GM18505 (cell line): ENCODE measurements around the gene KCNH6.

Experiments used
- ATAC-seq: cut with Tn5 transposase; IDR thresholded peaks from one replicate; pipeline ENCODE4 v1.9.1; 2021; ENCODE audit not compliant: unreplicated experiment
- POLR2A ChIP-seq: IDR thresholded peaks from 4 replicates; pipeline ENCODE4 v1.6.1; 2011; ENCODE audit warnings: borderline replicate concordance; ENCODE audit not compliant: insufficient read depth, insufficient read length; ENCODE audit errors: extremely low read depth

The KCNH6 gene

DNA sequence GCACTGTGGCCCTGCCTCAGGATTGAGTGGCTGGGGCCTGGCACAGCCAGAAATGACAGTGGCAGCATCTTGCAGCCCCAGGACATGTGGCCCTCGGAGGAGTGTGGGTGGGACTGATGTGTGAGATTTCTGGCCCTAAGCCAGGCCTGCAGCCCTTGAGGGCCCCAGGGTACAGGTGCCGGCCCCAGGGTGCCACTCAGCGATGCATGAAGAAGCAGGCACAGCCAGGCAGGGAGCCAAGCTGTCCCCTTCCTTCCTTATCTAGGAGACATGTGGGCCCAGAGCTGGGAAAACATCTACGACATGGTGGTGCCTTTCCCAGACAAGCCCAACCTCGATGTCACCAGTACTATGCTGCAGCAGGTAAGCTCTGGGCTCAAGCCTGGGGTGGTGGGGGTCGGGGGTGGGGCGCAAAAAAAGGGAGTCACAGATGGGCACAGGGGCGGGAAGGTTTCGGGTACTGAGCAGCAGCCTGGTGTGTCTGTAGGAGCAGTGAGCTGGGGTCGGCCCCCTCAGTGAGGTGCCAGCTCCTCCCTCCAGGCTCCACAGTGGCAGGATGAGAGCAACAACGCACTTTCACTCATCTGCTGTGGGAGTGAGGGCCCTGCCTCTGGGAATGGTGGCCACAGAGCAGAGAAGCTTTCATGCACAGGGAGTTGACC lies 42.2 kb upstream of the KCNH6 start:
- no peak for TF ChIP-seq POLR2A

DNA sequence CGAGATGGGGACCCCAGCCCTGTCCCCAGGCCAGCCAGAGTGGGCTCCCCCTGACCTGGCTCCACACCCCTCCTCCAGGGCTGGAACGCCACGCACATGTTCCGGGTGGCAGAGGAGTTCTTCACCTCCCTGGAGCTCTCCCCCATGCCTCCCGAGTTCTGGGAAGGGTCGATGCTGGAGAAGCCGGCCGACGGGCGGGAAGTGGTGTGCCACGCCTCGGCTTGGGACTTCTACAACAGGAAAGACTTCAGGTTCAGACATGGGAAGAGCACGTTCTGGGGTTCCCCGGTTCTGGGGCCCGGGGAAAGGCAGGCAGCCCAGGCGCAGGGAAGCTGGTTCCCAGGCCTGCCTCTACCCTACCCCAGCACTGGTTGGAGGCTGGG lies 41.7 kb upstream of the KCNH6 start:
- TF ChIP-seq POLR2A: no peak
- no peak for ATAC-seq

More for the DNA sequence above, 42.2 kb upstream of the KCNH6 start:
- no peak for ATAC-seq

DNA sequence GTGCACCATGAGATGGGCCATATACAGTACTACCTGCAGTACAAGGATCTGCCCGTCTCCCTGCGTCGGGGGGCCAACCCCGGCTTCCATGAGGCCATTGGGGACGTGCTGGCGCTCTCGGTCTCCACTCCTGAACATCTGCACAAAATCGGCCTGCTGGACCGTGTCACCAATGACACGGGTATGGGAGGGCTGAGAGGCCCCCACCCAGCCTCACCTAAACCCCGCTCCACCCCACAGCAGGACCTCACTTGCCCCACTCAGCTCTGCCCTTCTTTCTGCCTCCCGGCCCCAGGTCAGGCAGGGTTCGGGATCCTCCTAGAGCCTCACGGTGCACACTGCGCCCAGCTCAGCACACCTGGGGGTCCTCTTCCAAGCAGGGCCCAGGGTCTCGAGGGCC lies 40.6 kb upstream of the KCNH6 start:
- no peak for TF ChIP-seq POLR2A
- ATAC-seq: no peak

DNA sequence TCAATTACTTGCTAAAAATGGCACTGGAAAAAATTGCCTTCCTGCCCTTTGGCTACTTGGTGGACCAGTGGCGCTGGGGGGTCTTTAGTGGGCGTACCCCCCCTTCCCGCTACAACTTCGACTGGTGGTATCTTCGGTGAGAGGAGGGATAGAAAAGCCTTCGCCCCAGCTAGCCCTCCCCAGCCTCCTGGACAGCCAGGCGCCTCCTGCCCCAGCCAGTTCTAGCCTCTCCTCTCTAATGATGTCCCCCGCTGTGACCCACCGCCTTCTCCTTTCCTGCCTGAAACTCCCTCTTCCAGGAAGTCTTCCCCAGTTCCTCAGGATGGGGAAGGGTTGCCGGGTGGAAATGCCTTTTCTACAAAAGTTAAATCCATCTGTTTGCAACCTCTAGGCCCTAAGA lies 40.1 kb upstream of the KCNH6 start:
- no peak for TF ChIP-seq POLR2A
- no peak for ATAC-seq

DNA sequence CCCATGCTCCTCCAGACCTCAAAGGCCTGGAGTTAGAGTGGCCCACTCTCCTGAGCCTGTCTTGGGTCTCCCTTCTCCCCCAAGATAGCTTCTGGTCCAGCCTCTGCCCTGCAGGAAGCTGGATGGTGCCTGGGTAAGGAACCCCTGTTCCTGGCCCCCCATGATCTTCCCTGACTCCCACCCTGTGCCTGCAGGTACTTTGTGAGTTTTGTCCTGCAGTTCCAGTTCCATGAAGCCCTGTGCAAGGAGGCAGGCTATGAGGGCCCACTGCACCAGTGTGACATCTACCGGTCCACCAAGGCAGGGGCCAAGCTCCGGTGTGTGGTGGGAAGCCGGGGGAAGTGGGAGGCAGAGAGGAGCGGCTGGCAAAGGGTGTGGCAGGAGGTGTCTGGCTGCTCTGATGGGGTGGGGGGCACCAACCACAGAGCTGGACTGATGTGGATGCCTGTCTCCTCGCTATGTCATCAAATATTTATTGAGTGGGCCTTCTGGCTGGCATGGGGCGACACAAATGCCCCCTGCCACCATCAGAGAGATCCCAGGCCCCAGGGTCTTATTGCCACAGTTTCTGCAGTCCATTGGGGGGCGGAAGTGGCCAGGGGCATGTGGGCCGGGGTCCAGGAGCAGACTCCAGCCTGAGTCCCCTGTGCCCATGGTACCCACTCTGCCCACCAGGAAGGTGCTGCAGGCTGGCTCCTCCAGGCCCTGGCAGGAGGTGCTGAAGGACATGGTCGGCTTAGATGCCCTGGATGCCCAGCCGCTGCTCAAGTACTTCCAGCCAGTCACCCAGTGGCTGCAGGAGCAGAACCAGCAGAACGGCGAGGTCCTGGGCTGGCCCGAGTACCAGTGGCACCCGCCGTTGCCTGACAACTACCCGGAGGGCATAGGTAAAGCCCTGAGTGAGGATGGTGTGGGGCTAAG lies 39.2 kb upstream of the KCNH6 start:
- no peak for TF ChIP-seq POLR2A

DNA sequence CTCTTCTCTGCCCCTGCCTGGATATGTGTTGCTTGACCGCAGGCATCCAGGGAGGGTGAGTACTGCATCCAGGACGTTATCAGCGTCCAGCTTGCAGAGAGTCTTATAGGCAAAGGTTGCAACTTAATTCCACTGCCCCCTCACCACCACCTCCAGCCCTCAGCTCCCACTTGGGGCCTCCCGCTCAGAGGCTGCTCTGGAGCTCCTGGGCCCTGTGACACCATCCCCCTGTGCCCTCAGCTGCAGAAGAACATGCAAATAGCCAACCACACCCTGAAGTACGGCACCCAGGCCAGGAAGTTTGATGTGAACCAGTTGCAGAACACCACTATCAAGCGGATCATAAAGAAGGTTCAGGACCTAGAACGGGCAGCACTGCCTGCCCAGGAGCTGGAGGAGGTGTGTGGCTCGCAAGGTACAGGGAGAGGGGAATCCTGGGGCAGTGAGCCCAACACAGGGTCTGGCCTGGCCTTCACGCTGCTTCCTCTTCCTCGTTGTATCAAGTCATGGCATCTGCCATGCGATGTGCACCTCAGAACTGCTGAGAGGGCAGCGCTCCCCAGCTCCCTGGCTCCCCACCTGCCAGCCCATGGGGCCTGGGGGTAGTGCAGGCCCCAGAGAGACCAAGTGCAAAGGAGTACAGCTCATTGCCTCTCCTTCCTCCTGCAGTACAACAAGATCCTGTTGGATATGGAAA lies 36.7 kb upstream of the KCNH6 start:
- TF ChIP-seq POLR2A: no peak
- ATAC-seq: no peak

More for the DNA sequence above, 39.2 kb upstream of the KCNH6 start:
- ATAC-seq: no peak

DNA sequence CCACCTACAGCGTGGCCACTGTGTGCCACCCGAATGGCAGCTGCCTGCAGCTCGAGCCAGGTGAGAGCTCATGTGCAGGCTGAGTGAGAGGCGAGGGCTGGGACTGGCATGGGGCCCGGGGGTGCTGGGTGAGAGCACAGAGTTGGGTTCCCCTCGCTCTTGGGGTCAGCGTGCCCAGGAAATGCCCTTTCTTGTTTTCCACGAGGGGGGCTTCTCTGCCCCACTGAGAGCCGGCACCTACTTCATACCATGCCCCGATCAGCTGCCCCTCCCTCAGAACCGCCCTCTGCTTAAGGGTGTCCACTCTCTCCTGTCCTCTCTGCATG lies 36.2 kb upstream of the KCNH6 start:
- TF ChIP-seq POLR2A: no peak
- ATAC-seq: no peak

DNA sequence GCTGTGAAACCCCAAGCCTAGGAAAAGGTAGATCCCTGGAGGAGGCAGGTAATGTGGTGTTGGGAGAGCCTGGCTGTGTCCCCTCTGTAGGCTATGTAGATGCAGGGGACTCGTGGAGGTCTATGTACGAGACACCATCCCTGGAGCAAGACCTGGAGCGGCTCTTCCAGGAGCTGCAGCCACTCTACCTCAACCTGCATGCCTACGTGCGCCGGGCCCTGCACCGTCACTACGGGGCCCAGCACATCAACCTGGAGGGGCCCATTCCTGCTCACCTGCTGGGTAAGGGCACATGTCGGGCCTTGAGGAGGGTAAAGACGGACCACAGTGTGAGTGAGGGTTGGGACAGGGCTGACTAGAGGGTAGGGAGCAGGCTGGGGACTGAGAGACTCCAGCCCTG lies 34.3 kb upstream of the KCNH6 start:
- no peak for ATAC-seq
- no peak for TF ChIP-seq POLR2A

DNA sequence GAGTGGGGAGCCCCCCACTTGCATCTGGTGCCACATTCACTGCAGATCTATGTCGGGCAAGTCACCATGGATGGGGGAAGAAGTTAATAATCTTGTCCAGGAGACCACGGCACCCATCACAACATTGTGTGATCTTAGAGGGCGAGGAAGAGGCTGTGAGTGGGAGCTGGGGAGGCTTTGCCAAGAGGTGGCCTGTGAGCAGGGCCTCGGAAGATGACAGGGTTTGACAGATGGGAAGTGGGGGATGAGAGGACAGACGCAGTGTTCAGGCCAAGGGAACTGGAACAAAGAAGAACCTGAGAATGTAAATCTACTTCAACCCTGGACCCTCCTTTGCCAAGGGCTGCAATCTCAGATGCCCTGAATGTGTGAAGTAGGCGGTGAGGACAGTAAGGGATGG lies 33.9 kb upstream of the KCNH6 start:
- TF ChIP-seq POLR2A: no peak

DNA sequence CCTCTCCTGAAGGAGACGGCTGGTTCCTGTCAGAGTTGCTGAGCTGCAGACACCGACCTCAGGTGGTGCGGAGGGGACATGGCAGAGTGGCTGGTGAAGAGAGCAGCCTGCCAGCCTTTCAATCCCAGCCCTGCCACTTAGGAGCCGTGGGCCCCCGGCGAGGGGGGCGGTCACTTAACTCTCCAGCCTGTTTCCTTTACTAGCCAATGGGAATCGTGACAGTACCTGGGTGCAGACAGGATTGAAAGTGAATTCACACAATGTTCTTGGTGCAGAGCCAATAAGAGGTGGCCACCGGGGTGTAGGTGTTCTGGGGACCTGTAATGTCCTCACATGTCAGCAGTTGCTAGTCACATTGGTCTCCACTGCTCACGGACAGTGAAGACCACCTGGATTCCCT lies 32.8 kb upstream of the KCNH6 start:
- TF ChIP-seq POLR2A: no peak
- ATAC-seq: no peak

More for the DNA sequence above, 33.9 kb upstream of the KCNH6 start:
- no peak for ATAC-seq

DNA sequence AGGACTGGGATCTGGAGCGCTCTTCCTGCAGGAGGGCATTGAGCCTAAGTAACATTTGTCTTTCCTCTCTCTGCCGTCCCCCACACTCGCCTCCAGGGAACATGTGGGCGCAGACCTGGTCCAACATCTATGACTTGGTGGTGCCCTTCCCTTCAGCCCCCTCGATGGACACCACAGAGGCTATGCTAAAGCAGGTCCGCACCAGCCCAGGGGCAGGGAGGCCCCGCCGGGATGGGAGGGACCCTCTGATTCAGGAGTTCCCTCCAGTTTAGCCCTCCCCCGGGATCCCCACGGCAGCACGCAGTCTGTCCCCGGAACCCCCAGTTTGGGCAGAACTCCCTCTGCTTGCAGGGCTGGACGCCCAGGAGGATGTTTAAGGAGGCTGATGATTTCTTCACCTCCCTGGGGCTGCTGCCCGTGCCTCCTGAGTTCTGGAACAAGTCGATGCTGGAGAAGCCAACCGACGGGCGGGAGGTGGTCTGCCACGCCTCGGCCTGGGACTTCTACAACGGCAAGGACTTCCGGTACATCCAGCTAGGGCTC lies 32.2 kb upstream of the KCNH6 start:
- TF ChIP-seq POLR2A: no peak
- ATAC-seq: no peak

DNA sequence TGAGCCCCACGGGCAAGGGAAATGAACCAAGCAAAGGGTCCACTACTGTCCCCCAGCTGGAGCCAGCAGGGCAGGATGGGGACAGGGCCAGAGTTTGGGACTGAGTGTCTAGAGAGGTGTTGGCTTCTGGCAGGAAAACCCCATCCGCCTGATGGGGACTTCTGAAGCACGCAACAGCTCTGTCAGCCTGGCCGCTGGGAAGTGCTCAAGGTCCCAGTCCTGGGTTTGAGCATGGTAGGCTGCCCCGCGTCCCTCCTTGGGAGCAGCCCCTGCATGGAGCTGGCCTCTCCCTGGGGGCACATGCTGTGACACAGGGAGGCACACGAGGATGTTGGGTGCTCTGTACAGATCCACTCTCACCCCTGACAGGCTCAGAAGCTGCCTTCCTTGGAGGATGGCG lies 31.7 kb upstream of the KCNH6 start:
- ATAC-seq: no peak
- no peak for TF ChIP-seq POLR2A

DNA sequence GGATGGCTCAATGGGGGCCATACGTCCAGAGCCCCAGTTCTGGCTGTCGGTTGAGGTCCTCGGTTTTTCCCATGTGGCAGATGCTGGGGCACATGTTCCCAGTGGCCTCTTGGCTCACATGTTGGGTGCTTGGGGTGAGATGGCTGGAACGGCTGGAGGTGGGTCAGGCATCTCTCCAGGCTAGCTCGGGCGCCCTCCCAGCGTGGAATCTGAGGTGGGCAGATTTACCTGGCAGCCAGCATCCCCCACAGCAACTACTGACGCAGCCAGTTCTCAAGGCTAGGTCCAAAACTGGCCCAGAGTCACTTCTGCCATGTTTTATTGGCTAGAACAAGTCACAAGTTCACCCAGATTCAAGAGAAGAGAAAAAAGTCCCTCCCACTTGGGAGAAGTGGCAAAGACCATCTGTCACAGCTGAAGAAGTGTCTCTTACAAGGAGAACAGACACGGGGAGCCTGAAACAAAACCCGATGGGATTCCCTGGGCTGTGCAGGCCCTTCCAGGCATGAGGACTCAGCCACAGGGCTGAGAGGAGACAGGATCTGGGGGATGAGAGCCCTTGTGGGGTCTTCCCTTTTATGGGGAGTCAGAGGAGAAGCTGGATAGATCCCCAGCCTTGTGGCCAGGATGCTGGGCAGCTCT lies 31.1 kb upstream of the KCNH6 start:
- no peak for ATAC-seq

More for the DNA sequence above, 31.1 kb upstream of the KCNH6 start:
- no peak for TF ChIP-seq POLR2A
